Muscle layer of duodenum (tissue), 2 donors: Measurements from ENCODE around the gene LRRC74B.
A peak's percentile ranks its signal among the peaks of the same experiment; 100 is the strongest.

Experiments used
- H3K27ac ChIP-seq: one replicate; pipeline ENCODE4 v1.7.0; 2013; ENCODE audit warnings: mild to moderate bottlenecking, low read length
- H3K27me3 ChIP-seq: one replicate; pipeline ENCODE4 v1.7.0; 2013; ENCODE audit warnings: low read depth, mild to moderate bottlenecking, control low read depth, low read length
- H3K36me3 ChIP-seq, 2 donors: one replicate each; pipeline ENCODE4 v1.7.0; 2013; ENCODE audit warnings: low read length in 2 of 2, control low read depth in 1 of 2, mild to moderate bottlenecking in 1 of 2; ENCODE audit not compliant: insufficient read depth in 2 of 2, control insufficient read depth in 1 of 2
- H3K4me1 ChIP-seq, 2 donors: one replicate each; pipeline ENCODE4 v1.7.0; 2013; ENCODE audit warnings: low read length in 2 of 2, mild to moderate bottlenecking in 2 of 2, control low read depth in 1 of 2, moderate library complexity in 1 of 2; ENCODE audit not compliant: insufficient read depth in 2 of 2, control insufficient read depth in 1 of 2
- H3K4me3 ChIP-seq, 2 donors: one replicate each; pipeline ENCODE4 v1.7.0; 2013; ENCODE audit warnings: low read length in 2 of 2, low read depth in 1 of 2, mild to moderate bottlenecking in 1 of 2
- H3K9me3 ChIP-seq, 2 donors: one replicate each; pipeline ENCODE4 v1.7.0; 2013; ENCODE audit warnings: low read length in 2 of 2, control low read depth in 1 of 2, mild to moderate bottlenecking in 1 of 2; ENCODE audit not compliant: control insufficient read depth in 1 of 2
- donor health status: healthy.

The LRRC74B gene, protein sequence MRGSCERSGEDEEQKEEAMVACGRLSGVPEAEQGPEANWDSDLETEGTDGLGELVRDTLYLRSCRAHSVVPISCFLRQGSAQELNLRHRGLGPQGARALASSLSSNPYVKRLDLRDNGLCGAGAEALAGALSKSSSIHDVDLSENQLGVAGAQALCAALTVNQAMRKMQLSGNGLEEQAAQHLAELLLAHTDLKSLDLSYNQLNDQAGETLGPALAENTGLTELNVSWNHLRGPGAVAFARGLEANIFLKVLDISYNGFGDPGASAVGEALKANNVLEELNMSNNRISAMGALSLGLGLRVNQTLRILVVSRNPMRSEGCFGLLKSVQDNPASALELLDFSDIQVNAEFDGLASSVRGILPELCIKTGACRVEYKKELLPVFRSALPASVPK

DNA sequence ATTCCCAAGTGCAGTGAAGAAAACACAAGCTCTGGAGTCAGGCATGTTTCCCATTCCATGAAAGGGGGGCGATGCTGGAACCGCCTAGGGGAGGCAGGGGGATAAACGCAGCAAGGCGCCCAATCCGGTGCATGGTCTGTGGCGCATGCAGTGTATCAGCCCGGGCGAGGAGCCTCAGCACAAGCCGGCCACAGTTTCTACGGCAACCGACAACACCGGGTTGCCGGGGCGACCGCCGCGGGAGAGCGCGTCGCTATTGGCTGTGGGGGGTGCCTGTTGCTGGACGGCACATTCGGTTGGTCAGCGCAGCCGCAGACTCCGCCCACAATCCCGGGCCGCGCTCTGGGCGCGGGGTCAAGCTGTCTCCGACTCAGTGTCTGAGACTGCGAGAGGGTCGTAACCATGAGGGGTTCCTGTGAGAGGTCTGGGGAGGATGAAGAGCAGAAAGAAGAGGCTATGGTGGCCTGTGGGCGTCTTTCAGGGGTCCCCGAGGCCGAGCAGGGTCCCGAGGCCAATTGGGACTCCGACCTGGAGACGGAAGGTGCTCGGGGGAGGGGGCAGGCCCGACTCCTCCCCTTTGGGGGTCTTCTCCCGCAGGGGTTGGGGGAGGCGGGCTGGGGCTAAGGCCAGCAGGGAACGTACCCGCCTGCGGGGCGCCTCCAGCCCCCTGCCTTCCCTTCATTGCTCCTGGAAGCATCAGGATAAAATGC, at the start of gene LRRC74B:
TSS of gene LRRC74B (plus strand) at position 362 of the 710 bp plus-strand sequence. CDS start at position 403, 41 bp downstream.
- Histone ChIP-seq H3K9me3 (no peaks in the 10 kb centered on the region), H3K27ac (no peak within 1 kb of the TSS), H3K36me3 (no peaks in the 10 kb centered on the region), H3K27me3 (no peaks in the 10 kb centered on the region), H3K4me3 (peak within 1 kb of the TSS; percentile 55 to 80), H3K4me1 (peaks cover 4 to 10% of the 10 kb centered on the region in 2 donors)

DNA sequence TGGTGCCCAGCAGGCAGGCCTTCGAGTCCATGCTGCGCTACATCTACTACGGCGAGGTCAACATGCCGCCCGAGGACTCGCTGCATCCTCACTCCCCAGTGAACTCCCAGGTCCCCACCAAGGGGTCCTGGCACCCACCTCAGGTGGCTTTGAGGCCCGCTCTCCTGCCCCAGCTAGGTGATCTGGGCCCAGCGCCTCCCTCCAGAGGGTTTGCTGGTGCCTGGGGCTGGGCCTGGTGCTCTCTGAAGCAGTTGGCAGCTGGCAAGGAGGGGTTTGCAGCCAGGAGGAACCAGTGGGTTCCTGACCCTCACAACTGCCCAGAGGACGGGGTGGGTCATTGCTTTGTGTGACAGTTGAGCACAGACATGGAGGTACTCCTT, 49.7 kb upstream of the LRRC74B start:
- H3K9me3 ChIP-seq, result no peaks in the 10 kb centered on the region
- H3K4me3 ChIP-seq, result no peak overlapping the region
- H3K27me3 ChIP-seq, result no peaks in the 10 kb centered on the region
- H3K36me3 ChIP-seq, result peaks cover 12 to 91% of the 10 kb centered on the region in 2 donors
- H3K4me1 ChIP-seq, result peaks cover 9 to 16% of the 10 kb centered on the region in 2 donors
- H3K27ac ChIP-seq, result no peak overlapping the region

DNA sequence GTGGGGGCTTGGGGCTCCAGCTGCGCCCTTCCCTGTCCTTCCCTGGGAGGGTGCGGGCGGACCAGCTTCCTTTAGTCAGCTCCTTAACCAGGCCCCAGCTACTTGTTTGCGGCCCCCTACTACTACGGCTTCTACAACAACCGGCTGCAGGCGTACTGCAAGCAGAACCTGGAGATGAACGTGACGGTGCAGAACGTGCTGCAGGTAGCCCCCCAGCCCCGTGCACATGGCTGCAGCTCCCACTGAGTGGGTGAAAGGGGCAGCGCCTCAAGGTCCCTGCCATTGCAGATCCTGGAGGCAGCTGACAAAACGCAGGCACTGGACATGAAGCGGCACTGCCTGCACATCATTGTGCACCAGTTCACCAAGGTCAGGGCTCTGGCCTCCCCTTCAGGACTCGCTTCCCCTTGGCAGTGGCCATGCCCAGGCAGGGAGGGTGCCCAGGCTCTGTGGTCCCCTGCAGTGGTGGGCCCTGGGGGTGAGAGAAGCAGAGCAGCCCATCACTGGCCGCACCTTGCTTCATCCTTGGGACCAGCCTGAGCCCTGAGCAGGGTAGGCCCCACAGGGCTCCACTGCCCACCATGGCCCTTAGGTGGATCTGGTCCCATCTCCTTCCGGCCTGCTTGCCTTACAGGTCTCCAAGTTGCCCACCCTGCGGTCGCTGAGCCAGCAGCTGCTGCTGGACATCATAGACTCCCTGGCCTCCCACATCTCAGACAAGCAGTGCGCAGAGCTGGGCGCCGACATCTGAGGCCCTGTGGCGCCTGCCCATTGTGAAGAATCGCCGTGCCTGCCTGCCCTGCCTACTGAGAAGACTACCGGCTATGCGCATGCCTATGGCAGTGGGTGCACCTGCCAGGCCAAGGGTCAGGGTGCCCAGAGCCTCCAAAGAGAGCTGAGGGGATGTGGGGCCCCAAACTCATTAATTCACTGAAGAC, 48.9 kb upstream of the LRRC74B start:
- Histone ChIP-seq H3K27me3 (no peaks in the 10 kb centered on the region), H3K4me3 (no peak overlapping the region), H3K27ac (no peak overlapping the region), H3K36me3 (peaks cover 12 to 89% of the 10 kb centered on the region in 2 donors), H3K4me1 (peaks cover 9 to 19% of the 10 kb centered on the region in 2 donors), H3K9me3 (no peaks in the 10 kb centered on the region)

DNA sequence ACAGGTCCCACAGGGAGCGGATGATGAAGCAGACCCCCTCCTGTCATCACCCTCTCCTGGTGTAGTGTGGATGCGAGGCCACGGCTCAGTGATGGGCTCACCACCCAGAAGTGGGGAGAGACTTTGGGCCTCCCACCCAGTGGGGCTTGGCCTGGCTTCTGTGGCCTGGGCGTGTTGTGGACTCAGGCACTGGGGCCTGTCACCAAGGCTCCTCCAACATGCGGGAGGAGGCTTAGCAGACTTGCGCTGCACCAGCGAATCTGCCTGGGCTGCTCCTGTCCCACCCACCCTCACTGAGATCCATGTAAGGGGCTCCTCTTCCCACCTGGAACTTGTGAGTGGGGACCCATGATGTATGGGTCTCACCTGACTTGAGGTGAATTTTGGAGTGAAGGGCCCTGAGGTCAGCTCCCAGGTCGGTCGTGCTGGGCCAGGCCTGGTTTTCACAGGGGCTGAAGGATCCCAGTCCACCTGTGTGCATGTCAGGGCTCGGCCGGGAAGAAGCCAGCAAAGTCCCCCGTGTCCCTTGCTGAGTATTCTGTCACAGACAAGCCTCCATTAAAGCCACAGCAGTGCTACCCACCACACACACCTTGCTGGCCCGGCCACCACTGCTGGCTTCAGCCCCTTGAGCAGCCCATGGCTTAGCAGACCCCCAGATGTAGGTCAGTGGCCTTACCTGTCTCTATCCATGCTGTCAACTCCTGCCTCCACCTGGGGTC, 48.0 kb upstream of the LRRC74B start:
- Histone ChIP-seq H3K9me3 (no peaks in the 10 kb centered on the region), H3K4me1 (peaks cover 9 to 19% of the 10 kb centered on the region in 2 donors), H3K36me3 (peaks cover 5 to 85% of the 10 kb centered on the region in 2 donors), H3K27me3 (no peaks in the 10 kb centered on the region), H3K4me3 (no peak overlapping the region), H3K27ac (no peak overlapping the region)

DNA sequence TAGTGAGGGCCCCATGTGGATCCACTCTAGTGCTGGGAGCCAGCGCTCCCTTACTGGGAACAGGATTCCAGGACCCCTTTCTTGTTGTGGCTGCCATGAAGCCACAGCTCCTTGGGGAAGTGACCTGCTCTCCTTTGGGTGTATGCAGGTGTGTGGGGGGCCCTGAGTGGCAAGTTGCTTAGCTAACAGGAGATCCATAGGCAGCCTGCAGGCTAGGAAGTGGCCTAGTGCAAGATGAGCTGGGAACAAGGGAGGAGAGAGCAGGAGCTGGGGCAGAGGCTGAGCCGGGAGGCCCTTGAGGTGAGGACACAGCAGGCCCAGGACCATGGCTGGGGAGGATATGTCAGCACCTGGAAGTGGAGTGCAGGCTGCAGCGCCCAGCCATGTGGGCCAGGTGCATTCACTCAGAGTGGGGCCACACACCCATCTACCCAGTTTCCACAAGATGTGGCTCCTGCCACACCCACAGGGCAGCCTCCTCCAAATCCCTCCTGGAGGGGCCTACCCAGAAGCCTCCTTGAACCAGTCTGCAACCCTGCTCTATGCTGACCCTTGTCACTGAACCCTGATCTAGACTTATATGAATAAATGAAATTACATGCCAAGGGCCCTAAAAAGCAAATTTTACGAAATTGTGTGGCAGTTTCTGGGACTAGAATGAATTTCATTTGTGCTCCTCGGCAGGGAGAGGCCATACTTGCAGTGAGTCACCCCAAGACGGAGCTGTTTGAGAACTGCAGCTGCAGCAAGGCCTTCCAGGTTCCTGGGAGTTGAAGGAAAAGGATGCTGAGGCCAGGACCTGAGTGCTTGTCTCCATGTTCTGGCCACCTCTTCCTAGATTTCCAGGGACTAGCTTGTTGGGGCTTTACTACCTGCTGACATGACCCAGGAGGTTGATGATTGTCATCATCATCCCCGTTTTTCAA, 47.1 kb upstream of the LRRC74B start:
- Histone ChIP-seq H3K36me3 (peaks cover 5 to 78% of the 10 kb centered on the region in 2 donors), H3K9me3 (no peaks in the 10 kb centered on the region), H3K27me3 (no peaks in the 10 kb centered on the region), H3K4me3 (no peak overlapping the region), H3K27ac (no peak overlapping the region), H3K4me1 (peaks cover 16 to 29% of the 10 kb centered on the region in 2 donors)

DNA sequence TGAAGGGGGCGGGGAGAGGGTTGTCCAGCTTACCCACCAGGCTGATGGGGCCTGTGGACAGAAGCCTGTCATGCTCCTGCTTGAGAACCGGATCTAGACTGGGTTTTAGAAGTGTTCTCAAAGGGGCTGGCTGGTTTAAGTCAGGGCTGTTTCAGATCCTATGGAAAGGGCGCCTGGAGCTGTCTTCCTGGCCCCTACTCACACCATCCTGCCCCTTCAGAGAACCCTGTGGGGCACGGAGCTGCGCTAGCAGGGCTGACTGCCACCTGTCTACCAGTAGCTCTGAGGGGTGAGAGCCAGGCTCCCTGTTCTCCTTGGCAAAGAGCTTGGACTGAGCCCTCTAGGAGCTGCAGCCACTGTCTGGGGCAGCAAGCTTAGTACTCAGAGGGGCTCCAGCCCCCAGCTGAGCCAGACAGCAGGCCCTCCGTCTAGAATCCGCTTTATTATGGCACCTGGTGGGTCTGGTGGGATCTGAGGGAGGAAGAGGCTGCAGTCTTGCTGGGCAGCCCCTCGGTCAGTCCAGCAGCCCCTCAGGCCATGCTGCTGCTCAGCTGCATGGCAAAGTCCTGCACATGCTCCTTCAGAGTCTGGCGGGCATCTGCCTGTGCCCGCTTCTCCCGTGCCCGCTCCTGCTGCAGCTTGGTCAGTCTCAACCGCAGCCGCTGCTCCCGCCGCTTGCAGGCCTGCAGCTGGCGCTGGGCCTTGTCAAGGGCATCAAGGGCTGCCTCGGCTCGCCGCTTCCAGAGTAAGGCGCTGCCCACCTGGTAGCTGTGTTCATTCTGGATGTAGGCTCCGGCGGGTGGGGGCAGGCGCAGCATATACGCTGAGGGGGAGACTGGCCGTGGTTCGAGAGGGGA, 46.2 kb upstream of the LRRC74B start:
- Histone ChIP-seq H3K27me3 (no peaks in the 10 kb centered on the region), H3K27ac (no peak overlapping the region), H3K9me3 (no peaks in the 10 kb centered on the region), H3K4me3 (peak overlapping the region in 1 of 2 donors; percentile 90), H3K4me1 (peaks cover 18 to 32% of the 10 kb centered on the region in 2 donors), H3K36me3 (peaks cover 5 to 69% of the 10 kb centered on the region in 2 donors)

DNA sequence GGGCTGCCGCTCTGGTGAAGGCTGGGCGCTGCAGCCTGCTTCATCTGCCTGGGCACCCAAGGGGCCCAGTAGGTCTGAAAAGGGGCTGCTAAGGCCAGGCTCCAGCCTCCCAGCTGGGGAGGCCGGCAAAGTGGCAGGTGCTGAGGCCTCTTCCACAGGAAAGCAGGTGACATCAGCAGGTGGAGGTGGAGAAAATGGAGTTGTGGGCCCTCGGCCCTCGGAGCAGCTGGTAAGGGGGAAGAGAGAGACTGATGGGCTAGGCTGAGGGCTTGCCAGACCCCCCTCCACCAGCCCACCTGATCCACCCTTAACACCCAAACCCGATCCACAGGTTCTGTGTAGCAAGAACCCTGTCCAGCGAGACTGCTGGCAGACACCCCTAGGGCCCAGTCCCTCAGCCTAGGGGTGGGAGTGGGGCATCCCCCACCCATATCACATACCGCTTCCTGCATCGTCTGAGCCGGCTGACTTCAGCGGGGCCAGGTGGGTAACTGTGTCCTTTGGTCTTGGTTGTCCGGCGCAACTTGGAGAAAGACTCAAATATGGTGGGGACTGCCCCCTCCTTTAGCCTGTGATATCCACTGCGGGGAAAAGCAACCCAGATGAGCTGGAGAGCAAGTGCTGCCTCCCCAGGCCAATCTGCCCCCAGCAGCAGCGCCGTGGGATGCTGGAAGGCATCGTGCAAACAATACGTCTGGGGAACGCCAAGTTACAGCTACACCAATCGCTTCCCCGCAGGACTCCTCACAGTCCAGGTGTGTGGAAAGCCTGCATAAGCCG, 45.3 kb upstream of the LRRC74B start:
- Histone ChIP-seq H3K27ac (peak overlapping the region; percentile 93), H3K36me3 (peaks cover 5 to 61% of the 10 kb centered on the region in 2 donors), H3K4me1 (peaks cover 18 to 32% of the 10 kb centered on the region in 2 donors)

DNA sequence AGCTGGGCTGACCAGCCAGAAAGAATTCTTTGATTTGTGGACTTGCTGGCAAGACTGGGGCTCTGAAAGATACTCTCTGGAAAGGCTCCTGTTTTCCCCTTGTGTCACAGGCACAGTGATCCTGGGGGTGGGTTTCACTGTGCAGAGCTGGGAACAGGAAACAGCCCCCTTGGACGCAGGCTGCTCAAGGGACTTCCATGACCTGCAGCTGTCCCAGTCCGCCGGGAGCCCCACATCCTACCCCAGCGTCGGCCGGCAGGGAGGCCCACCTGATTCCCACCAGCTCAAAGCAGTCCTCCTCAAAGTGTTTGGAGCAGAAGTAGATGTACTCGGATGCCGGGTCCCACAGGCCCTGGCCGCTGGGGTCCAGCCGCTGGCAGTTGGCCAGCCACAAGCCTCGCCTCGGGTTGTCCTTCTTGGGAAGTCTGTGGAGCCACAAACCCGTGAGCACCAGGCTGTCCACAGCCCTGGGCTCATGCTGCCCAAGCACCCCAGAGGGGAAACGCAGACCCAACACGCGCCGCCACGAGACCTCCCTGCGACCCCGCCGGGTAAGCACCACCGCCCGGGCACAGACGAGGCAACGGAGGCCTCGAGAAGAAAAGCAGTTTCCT, 44.7 kb upstream of the LRRC74B start:
- H3K9me3 ChIP-seq, result no peaks in the 10 kb centered on the region
- no peaks in the 10 kb centered on the region for H3K27me3 ChIP-seq
- peaks cover 2 to 54% of the 10 kb centered on the region in 2 donors for H3K36me3 ChIP-seq
- H3K4me1 ChIP-seq, result peaks cover 18 to 32% of the 10 kb centered on the region in 2 donors
- peak overlapping the region; percentile 93 for H3K27ac ChIP-seq
- peak overlapping the region; percentile 79 to 90 for H3K4me3 ChIP-seq

More for the DNA sequence above, 45.3 kb upstream of the LRRC74B start:
- Histone ChIP-seq H3K9me3 (no peaks in the 10 kb centered on the region), H3K4me3 (peak overlapping the region; percentile 79 to 90), H3K27me3 (no peaks in the 10 kb centered on the region)
